Muscle layer of colon (tissue), 2 donors: Measurements from ENCODE around the gene ADIPOQ.
"Not testable (repeated sequence)": the region's sequence is repeated elsewhere in the genome, so short reads cannot be mapped to it uniquely, and the experiment has no call there.

ENCODE experiments used
- H3K27ac ChIP-seq: one replicate; pipeline ENCODE4 v1.7.0; 2013; ENCODE audit warnings: low read depth, mild to moderate bottlenecking, low read length, moderate library complexity
- H3K27me3 ChIP-seq, 2 donors: one replicate each; pipeline ENCODE4 v1.7.0; 2013; ENCODE audit warnings: low read length in 2 of 2, mild to moderate bottlenecking in 2 of 2; ENCODE audit not compliant: insufficient read depth in 2 of 2, control insufficient read depth in 1 of 2
- H3K36me3 ChIP-seq: one replicate; pipeline ENCODE4 v1.7.0; 2013; ENCODE audit warnings: mild to moderate bottlenecking, low read length; ENCODE audit not compliant: insufficient read depth
- H3K4me1 ChIP-seq: one replicate; pipeline ENCODE4 v1.7.0; 2013; ENCODE audit warnings: mild to moderate bottlenecking, low read length; ENCODE audit not compliant: insufficient read depth
- H3K4me3 ChIP-seq, 2 donors: one replicate each; pipeline ENCODE4 v1.7.0; 2013; ENCODE audit warnings: low read length in 2 of 2, low read depth in 1 of 2, mild to moderate bottlenecking in 1 of 2, moderate library complexity in 1 of 2
- H3K9ac ChIP-seq: one replicate; pipeline ENCODE4 v1.7.0; 2013; ENCODE audit warnings: low read length
- H3K9me3 ChIP-seq: one replicate; pipeline ENCODE4 v1.7.0; 2013; ENCODE audit warnings: mild to moderate bottlenecking, low read length
- donor health status: abdominal sarcoma.
- donor health status: Adenocarcinoma of cecum.

The ADIPOQ gene

DNA sequence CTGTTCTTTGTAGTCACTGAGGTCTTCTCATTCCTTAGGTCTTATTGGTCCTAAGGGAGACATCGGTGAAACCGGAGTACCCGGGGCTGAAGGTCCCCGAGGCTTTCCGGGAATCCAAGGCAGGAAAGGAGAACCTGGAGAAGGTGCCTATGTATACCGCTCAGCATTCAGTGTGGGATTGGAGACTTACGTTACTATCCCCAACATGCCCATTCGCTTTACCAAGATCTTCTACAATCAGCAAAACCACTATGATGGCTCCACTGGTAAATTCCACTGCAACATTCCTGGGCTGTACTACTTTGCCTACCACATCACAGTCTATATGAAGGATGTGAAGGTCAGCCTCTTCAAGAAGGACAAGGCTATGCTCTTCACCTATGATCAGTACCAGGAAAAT is 11.6 kb downstream of the ADIPOQ start:
- Histone ChIP-seq H3K9me3 (no peaks in the 10 kb centered on the region), H3K27me3 (no peaks in the 10 kb centered on the region), H3K4me1 (no peaks in the 10 kb centered on the region), H3K9ac (no peak overlapping the region), H3K36me3 (no peaks in the 10 kb centered on the region), H3K4me3 (no peak overlapping the region), H3K27ac (no peak overlapping the region)

DNA sequence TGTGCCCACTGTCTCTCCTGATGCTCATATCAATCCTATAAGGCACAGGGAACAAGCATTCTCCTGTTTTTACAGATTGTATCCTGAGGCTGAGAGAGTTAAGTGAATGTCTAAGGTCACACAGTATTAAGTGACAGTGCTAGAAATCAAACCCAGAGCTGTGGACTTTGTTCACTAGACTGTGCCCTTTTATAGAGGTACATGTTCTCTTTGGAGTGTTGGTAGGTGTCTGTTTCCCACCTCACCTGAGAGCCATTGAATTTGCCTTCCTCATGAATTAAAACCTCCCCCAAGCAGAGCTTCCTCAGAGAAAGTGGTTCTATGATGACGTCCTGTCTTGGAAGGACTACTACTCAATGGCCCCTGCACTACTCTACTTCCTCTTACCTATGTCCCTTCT is 12.4 kb downstream of the ADIPOQ start:
- Histone ChIP-seq H3K27ac (no peak overlapping the region), H3K36me3 (no peaks in the 10 kb centered on the region), H3K9me3 (no peaks in the 10 kb centered on the region), H3K9ac (no peak overlapping the region), H3K27me3 (no peaks in the 10 kb centered on the region), H3K4me1 (no peaks in the 10 kb centered on the region), H3K4me3 (no peak overlapping the region)

DNA sequence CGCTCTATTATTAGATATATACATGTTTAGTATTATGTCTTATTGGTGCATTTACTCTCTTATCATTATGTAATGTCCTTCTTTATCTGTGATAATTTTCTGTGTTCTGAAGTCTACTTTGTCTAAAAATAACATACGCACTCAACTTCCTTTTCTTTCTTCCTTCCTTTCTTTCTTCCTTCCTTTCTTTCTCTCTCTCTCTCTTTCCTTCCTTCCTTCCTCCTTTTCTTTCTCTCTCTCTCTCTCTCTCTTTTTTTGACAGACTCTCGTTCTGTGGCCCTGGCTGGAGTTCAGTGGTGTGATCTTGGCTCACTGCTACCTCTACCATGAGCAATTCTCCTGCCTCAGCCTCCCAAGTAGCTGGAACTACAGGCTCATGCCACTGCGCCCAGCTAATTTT is 15.2 kb downstream of the ADIPOQ start:
- H3K4me3 ChIP-seq, result no peak overlapping the region
- H3K36me3 ChIP-seq, result no peaks in the 10 kb centered on the region
- H3K9me3 ChIP-seq, result no peaks in the 10 kb centered on the region
- H3K9ac ChIP-seq, result no peak overlapping the region
- H3K4me1 ChIP-seq, result no peaks in the 10 kb centered on the region
- no peak overlapping the region for H3K27ac ChIP-seq
- no peaks in the 10 kb centered on the region for H3K27me3 ChIP-seq

DNA sequence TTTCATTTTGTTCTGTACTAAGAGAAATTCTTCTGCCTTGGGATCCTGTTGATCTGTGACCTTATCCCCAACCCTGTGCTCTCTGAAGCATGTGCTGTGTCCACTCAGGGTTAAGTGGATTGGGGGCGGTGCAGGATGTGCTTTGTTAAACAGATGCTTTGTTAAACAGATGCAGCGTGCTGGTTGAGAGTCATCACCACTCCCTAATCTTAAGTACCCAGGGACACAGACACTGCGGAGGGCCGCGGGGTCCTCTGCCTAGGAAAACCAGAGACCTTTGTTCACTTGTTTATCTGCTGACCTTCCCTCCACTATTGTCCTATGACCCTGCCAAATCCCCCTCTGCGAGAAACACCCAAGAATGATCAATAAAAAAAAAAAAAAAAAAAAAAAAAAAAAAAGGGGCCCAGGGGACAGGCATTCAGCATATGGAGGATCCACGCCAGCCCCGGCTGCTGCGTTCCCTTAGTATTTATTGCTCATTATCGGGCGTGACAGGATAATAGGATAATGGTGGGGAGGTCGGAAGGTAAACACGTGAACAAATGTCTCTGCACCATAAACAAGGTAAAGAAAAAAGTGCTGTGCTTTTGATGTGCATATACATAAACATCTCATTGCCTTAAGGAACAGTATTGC is 22.8 kb downstream of the ADIPOQ start:
- H3K27ac ChIP-seq, H3K9ac ChIP-seq, H3K4me3 ChIP-seq, H3K27me3 ChIP-seq, H3K9me3 ChIP-seq, H3K4me1 ChIP-seq, H3K36me3 ChIP-seq: not testable (repeated sequence)

DNA sequence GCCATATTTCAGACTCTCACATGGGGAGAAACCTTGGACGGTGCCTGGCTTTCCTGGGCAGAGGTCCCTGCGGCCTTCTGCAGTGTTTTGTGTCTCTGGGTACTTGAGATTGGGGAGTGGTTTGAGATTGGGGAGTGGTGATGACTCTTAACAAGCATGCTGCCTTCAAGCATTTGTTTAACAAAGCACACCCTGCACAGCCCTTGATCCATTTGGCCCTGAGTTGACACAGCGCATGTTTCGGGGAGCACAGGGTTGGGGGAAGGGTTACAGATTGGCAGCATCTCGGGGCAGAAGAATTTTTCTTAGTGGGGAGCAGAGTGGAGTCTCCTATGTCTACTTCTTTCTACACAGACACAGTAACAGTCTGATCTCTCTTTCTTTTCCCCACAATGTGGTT is 23.6 kb downstream of the ADIPOQ start:
- not testable (repeated sequence) for H3K36me3 ChIP-seq, H3K4me3 ChIP-seq, H3K27me3 ChIP-seq, H3K9ac ChIP-seq, H3K27ac ChIP-seq, H3K4me1 ChIP-seq, H3K9me3 ChIP-seq

DNA sequence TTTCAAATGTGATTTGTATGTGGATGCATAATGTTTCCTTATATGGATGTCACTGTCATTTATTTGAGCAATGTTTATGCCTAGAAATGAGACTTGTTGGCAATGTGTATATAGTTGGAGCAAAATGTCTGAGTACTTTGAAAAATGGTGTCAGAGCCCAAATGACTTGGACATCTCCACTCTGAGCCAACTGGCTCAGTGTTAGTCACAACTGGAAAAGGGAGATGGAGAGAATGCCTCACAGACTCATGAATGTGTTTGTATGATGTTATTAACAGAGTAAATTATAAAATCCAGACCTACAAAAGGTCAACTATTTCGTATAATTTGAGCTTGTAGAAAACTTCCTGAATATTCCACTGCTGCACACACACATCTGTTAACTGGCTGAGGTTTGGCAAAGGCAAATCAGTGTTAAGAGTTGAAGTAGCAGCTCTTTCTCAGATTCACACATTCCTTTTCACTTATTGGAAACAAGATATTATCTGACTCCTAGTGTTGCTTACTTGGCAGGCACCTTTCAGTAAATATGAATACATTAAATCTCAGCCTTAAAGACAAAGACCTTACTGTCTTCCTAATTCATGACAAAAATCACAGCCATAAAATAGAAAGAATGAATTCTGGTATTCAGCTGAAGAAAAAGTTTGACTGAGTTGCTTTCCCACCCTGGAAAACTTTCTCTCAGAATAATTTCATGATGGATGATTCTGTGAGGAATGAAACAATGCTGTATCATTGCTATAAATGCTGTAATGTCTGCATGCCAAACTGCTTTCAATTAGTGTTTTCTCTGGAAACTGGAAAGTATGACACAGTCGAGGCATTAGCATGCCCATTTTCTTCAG is 27.0 kb downstream of the ADIPOQ start:
- Histone ChIP-seq H3K4me3 (no peak overlapping the region), H3K9ac (no peak overlapping the region), H3K27ac (no peak overlapping the region), H3K36me3 (no peaks in the 10 kb centered on the region), H3K27me3 (no peaks in the 10 kb centered on the region), H3K9me3 (no peaks in the 10 kb centered on the region), H3K4me1 (no peaks in the 10 kb centered on the region)

DNA sequence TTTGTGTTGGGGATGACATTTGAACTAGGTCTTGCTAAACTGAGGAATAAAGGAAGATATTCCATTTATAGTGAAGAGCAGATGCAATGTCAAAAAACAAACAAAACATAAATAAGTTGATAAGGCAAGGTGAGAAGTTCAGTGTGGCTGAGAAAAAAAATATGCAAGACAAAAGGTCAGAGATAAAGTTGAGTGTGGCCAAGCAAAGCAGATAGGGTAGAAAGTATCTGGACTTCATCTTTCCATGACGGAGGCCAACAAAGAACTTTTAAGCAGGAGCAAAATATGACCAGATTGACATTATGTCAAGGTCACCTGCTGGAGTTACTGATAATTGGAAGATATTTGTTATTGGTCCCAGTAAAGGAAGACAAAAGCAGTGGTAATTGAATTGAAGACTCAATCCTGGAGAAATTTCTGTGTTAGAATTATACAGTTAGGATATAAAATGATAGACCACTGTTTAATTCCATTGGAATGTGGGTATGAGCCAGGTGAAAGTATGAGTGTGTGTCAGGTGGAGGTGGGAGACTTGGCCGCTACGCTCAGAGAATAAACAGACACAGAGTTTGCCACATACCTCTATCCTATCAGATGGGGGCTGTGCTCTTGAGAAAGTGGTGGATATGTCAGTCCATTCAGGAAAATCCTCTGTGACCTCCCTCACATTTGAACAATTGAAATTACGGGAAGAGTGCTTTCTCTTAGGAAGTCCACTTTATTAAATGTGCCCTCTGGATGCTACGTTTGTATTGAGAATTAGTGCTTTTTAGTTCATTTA is 28.1 kb downstream of the ADIPOQ start:
- H3K4me1 ChIP-seq, result no peaks in the 10 kb centered on the region
- H3K4me3 ChIP-seq, result no peak overlapping the region
- no peak overlapping the region for H3K9ac ChIP-seq
- H3K27ac ChIP-seq, result no peak overlapping the region
- H3K27me3 ChIP-seq, result no peaks in the 10 kb centered on the region
- H3K9me3 ChIP-seq, result no peaks in the 10 kb centered on the region
- H3K36me3 ChIP-seq, result no peaks in the 10 kb centered on the region

DNA sequence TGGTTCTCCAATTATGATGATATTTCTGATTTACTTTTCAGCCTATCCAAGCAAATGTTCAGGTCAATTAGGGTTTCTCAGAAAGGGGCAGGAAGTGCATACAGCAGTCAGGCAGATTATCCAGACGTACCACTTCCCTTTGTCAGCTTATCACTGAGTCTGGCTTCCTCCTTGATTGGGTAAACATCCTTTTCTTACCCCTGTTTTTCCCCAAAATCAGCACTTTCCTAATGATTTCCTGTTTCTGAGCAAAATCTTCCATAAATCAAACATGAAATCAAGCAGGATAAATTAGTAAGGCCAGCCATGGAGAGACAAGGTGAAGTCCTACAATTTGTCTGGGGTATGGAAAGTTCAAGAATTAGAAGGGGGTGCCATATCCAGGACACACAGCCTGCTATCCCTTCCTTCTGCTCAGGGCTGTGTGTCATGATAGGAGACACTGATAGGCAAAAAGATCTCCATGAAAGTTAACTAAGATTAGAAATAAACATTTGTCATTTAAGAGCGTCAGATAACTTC is 29.0 kb downstream of the ADIPOQ start:
- Histone ChIP-seq H3K4me1 (no peaks in the 10 kb centered on the region), H3K36me3 (no peaks in the 10 kb centered on the region), H3K4me3 (no peak overlapping the region), H3K27ac (no peak overlapping the region), H3K9me3 (no peaks in the 10 kb centered on the region), H3K27me3 (no peaks in the 10 kb centered on the region), H3K9ac (no peak overlapping the region)

DNA sequence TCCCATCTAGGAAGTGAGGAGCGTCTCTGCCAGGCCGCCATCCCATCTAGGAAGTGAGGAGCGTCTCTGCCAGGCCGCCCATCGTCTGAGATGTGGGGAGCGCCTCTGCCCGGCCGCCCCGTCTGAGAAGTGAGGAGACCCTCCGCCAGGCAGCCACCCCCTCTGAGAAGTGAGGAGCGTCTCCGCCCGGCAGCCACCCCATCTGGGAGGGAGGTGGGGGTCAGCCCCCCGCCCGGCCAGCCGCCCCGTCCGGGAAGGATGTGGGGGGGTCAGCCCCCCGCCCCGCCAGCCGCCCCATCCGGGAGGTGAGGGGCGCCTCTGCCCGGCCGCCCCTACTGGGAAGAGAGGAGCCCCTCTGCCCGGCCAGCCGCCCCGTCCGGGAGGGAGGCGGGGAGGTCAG is 31.3 kb downstream of the ADIPOQ start:
- H3K4me3 ChIP-seq, H3K27ac ChIP-seq, H3K36me3 ChIP-seq, H3K9ac ChIP-seq, H3K9me3 ChIP-seq, H3K27me3 ChIP-seq, H3K4me1 ChIP-seq: not testable (repeated sequence)

DNA sequence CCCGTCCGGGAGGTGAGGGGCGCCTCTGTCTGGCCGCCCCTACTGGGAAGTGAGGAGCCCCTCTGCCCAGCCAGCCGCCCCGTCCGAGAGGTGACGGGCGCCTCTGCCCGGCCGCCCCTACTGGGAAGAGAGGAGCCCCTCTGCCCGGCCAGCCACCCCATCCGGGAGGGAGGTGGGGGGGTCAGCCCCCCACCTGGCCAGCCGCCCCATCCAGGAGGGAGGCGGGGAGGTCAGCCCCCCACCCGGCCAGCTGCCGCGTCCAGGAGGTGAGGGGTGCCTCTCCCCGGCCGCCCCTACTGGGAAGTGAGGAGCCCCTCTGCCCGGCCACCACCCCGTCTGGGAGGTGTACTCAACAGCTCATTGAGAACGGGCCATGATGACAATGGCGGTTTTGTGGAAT is 31.7 kb downstream of the ADIPOQ start:
- not testable (repeated sequence) for H3K36me3 ChIP-seq

DNA sequence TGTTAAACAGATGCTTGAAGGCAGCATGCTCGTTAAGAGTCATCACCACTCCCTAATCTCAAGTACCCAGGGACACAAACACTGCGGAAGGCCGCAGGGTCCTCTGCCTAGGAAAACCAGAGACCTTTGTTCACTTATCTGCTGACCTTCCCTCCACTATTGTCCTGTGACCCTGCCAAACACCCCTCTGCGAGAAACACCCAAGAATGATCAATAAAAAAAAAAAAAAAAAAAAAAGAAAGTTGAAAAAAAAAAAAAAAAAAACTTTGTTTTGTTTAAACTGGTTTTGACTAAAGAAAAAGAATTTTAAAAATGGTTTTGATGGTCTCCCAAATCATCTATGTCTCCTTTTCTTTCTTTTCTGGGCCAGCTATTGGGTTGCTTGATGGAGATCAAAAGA is 32.3 kb downstream of the ADIPOQ start:
- H3K9ac ChIP-seq, H3K27ac ChIP-seq, H3K4me3 ChIP-seq, H3K36me3 ChIP-seq, H3K27me3 ChIP-seq, H3K9me3 ChIP-seq, H3K4me1 ChIP-seq: not testable (repeated sequence)

More for the DNA sequence above, 31.7 kb downstream of the ADIPOQ start:
- H3K4me3 ChIP-seq, H3K9me3 ChIP-seq, H3K27ac ChIP-seq, H3K27me3 ChIP-seq, H3K4me1 ChIP-seq, H3K9ac ChIP-seq: not testable (repeated sequence)
